T-helper 2 cell treated with Interferon-gamma antibody and Interleukin-4, amounts not matched to agents 100 ng/mL and 5 ng/mL, for 36 hours (primary cell): Measurements from ENCODE around the gene C1QTNF9. TPM values are rescaled to one million over a fixed set of nuclear protein-coding genes. Genes with fewer than 3 reads are reported as not detected.
"Not testable (repeated sequence)": the region's sequence is repeated elsewhere in the genome, so short reads cannot be mapped to it uniquely, and the experiment has no call there.

Experiments used
- intact Hi-C: fragments of 100-400 bp; cut with micrococcal nuclease; formaldehyde crosslinking; loops from one replicate; pipeline ENCODE4 v1.15.1; 2023
- total RNA-seq: library from RNA; stranded (reverse); gene quantifications from 2 replicates; pipeline ENCODE4 v1.2.3, GENCODE V29; 2022

The C1QTNF9 gene
- total RNA-seq, 1 donor from 2014 or later, result not detected

- intact Hi-C loops, result no loop called here
Measured at GRCh38 chr13:24281188-24282008, 28.0 kb upstream of the C1QTNF9 start.

- intact Hi-C loops, result no loop called here
Measured at GRCh38 chr13:24282256-24282655, 27.1 kb upstream of the C1QTNF9 start.

GRCh38 chr13:24284889-24285565, 24.4 kb upstream of the C1QTNF9 start:
- intact Hi-C loops, result no loop called here

- intact Hi-C loops, result no loop called here
Measured at GRCh38 chr13:24286624-24287023, 22.8 kb upstream of the C1QTNF9 start.

- intact Hi-C loops, result no loop called here
Measured at GRCh38 chr13:24287748-24288287, 21.6 kb upstream of the C1QTNF9 start.

GRCh38 chr13:24288870-24289269, 20.5 kb upstream of the C1QTNF9 start:
- intact Hi-C loops, result no loop called here

- intact Hi-C loops, result no loop called here
Measured at GRCh38 chr13:24290280-24290932, 19.0 kb upstream of the C1QTNF9 start.

GRCh38 chr13:24292481-24292880, 16.9 kb upstream of the C1QTNF9 start:
- intact Hi-C loops, result no loop called here

GRCh38 chr13:24293746-24294145, 15.6 kb upstream of the C1QTNF9 start:
- intact Hi-C loops, result no loop called here

- intact Hi-C loops, result no loop called here
Measured at GRCh38 chr13:24299488-24300114, 9.8 kb upstream of the C1QTNF9 start.

GRCh38 chr13:24301434-24301833, 7.9 kb upstream of the C1QTNF9 start:
- intact Hi-C loops, result no loop called here

- intact Hi-C loops, result no loop called here
Measured at GRCh38 chr13:24301911-24302310, 7.5 kb upstream of the C1QTNF9 start.

GRCh38 chr13:24304620-24305019, 4.8 kb upstream of the C1QTNF9 start:
- intact Hi-C loops, result no loop called here

- intact Hi-C loops, result no loop called here
Measured at GRCh38 chr13:24306632-24307031, 2.7 kb upstream of the C1QTNF9 start.

GRCh38 chr13:24307211-24308067, 1.9 kb upstream of the C1QTNF9 start:
- intact Hi-C loops, result no loop called here

- intact Hi-C loops, result no loop called here
Measured at GRCh38 chr13:24308068-24308445, 1.3 kb upstream of the C1QTNF9 start.

GRCh38 chr13:24308488-24309020, 826 bp upstream of the C1QTNF9 start:
- intact Hi-C loops, result no loop called here

GRCh38 chr13:24313439-24313838, 4.1 kb downstream of the C1QTNF9 start:
- intact Hi-C loops, result no loop called here

- intact Hi-C loops, result not testable (repeated sequence)
Measured at GRCh38 chr13:24317835-24318234, 8.5 kb downstream of the C1QTNF9 start.

GRCh38 chr13:24318878-24319277, 9.5 kb downstream of the C1QTNF9 start:
- intact Hi-C loops, result not testable (repeated sequence)
